ENCODE data around the gene HERPUD1.

HERPUD1 gene

GRCh38 chr16:56975714-56976113 lies 43.8 kb downstream of the HERPUD1 start:
- ATAC-seq, result no peak
- TF ChIP-seq CREB5 (CRISPR knock-in tag; IDR thresholded peaks at IDR 0.05; ENCODE audit: low read depth), result no peak
- TF ChIP-seq OSR1 (CRISPR knock-in tag; IDR thresholded peaks at IDR 0.05), result no peak
- TF ChIP-seq POU6F1 (CRISPR knock-in tag; IDR thresholded peaks at IDR 0.05; ENCODE audit: borderline replicate concordance, low read depth), result no peak
- no peak for TF ChIP-seq ESRRG (CRISPR knock-in tag; IDR thresholded peaks at IDR 0.05)
- TF ChIP-seq ZNF8 (CRISPR knock-in tag; IDR thresholded peaks at IDR 0.05), result no peak
- TF ChIP-seq PATZ1 (CRISPR knock-in tag; IDR thresholded peaks at IDR 0.05; ENCODE audit: borderline replicate concordance), result no peak
- no peak for TF ChIP-seq ZNF565 (CRISPR knock-in tag; conservative IDR thresholded peaks at IDR 0.05; ENCODE audit: low read depth)
- no peak for TF ChIP-seq GLIS3 (CRISPR knock-in tag; IDR thresholded peaks at IDR 0.05)
- TF ChIP-seq ZNF70 (CRISPR knock-in tag; IDR thresholded peaks at IDR 0.05), result no peak
- no peak for TF ChIP-seq ZFP3 (CRISPR knock-in tag; IDR thresholded peaks at IDR 0.05)
- no peak for TF ChIP-seq BACH2 (CRISPR knock-in tag; IDR thresholded peaks at IDR 0.05; ENCODE audit: borderline replicate concordance)

GRCh38 chr16:56977216-56977615 lies 45.3 kb downstream of the HERPUD1 start:
- no peak for TF ChIP-seq ESRRG (CRISPR knock-in tag; IDR thresholded peaks at IDR 0.05)
- TF ChIP-seq CSRNP3 (CRISPR knock-in tag; IDR thresholded peaks at IDR 0.05), result no peak
- no peak for TF ChIP-seq BACH2 (CRISPR knock-in tag; IDR thresholded peaks at IDR 0.05; ENCODE audit: borderline replicate concordance)
- TF ChIP-seq RARB (CRISPR knock-in tag; IDR thresholded peaks at IDR 0.05), result no peak
- no peak for TF ChIP-seq ZFP30 (CRISPR knock-in tag; IDR thresholded peaks at IDR 0.05)
- TF ChIP-seq ZNF70 (CRISPR knock-in tag; IDR thresholded peaks at IDR 0.05), result no peak
- TF ChIP-seq TSHZ2 (CRISPR knock-in tag; IDR thresholded peaks at IDR 0.05), result no peak
- TF ChIP-seq ZC3H10 (CRISPR knock-in tag; IDR thresholded peaks at IDR 0.05), result no peak
- no peak for TF ChIP-seq TCF4 (CRISPR knock-in tag; IDR thresholded peaks at IDR 0.05; ENCODE audit: borderline replicate concordance)
- no peak for TF ChIP-seq PPARA (CRISPR knock-in tag; IDR thresholded peaks at IDR 0.05; ENCODE audit: borderline replicate concordance)
- TF ChIP-seq OSR1 (CRISPR knock-in tag; IDR thresholded peaks at IDR 0.05), result no peak
- no peak for TF ChIP-seq ISL1 (CRISPR knock-in tag; IDR thresholded peaks at IDR 0.05)
- no peak for TF ChIP-seq TOX (CRISPR knock-in tag; IDR thresholded peaks at IDR 0.05; ENCODE audit: borderline replicate concordance)
- no peak for TF ChIP-seq ZNF8 (CRISPR knock-in tag; IDR thresholded peaks at IDR 0.05)
- no peak for TF ChIP-seq CSDC2 (CRISPR knock-in tag; IDR thresholded peaks at IDR 0.05)
- TF ChIP-seq ZFP3 (CRISPR knock-in tag; IDR thresholded peaks at IDR 0.05), result no peak
- no peak for TF ChIP-seq POU6F1 (CRISPR knock-in tag; IDR thresholded peaks at IDR 0.05; ENCODE audit: borderline replicate concordance, low read depth)
- ATAC-seq, result no peak

Measured in SK-N-SH treated with all-trans-retinoic acid at 6 μM for 48 hours (cell line).